HG02610 (cell line): ENCODE data around the gene MLST8.
"Not testable (repeated sequence)": the region's sequence is repeated elsewhere in the genome, so short reads cannot be mapped to it uniquely, and the experiment has no call there.

Experiments used
- ATAC-seq: cut with Tn5 transposase; IDR thresholded peaks from one replicate; pipeline ENCODE4 v1.9.1; 2021; ENCODE audit warnings: mild to moderate bottlenecking, moderate library complexity; ENCODE audit not compliant: unreplicated experiment

Gene MLST8

GRCh38 chr16:2242598-2242997 is 37.3 kb downstream of the MLST8 start:
- ATAC-seq, result no peak

DNA sequence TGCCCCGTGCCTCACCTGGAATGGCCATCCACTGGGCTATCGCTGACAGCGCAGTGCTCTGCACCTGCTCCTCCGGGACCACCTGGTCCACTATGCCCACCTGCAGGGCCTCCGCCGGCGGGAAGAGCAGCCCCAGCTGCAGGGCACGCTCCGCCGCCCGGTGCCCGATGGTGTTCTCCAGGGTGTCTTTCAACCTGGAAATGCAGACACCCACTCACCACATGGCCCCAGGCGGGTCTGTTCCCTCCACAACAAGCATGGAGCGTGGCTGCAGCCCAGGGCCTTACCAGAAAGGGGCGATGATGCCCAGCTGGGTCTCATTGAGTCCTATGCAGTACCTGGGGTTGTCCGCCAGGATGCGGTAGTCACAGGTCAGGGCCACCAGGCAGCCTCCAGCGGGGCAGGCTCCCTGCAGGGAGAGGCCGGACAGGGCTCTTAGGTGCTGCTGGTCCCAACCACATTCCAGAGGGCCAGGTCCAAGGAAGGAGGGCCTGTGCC is 37.8 kb downstream of the MLST8 start:
- ATAC-seq, result no peak

- ATAC-seq, result no peak
Observed at GRCh38 chr16:2243781-2244180, 38.5 kb downstream of the MLST8 start.

- no peak for ATAC-seq
Observed at GRCh38 chr16:2244301-2244700, 39.0 kb downstream of the MLST8 start.

- ATAC-seq, result no peak
Observed at GRCh38 chr16:2244926-2245795, 39.9 kb downstream of the MLST8 start.

DNA sequence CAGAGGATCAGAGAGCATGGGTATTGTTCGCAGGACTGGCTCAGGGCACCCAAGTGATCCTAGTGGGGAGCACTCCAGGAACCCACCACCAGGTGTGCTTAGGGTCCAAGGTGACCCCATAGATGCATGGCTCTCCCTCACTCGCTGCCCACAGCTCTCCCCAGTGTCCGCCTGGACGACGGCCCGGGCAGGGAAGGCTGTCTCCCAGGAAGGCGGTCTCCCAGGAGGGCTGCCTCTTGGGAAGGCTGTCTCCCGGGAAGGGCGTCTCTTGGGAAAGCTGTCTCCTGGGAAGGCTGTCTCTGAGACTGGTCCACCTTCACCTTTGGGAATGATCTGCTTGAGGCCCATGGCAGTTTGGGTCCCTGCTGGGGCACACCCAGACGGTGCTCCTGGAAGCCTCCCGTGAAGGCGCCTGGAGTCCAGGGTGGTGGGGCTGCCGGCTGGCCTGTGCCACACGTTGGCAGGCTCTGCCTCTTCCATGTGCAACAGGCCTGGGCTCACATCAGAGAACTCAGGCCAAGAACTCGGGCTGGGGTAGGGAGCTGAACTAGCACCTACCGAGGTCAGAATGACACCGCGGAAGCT is 41.1 kb downstream of the MLST8 start:
- ATAC-seq, result no peak

- peak; percentile 6 for ATAC-seq
Observed at GRCh38 chr16:2250652-2251295, 45.5 kb downstream of the MLST8 start.

GRCh38 chr16:2251296-2252111 is 46.2 kb downstream of the MLST8 start, which contains the start of gene ECI1:
Gene ECI1, minus strand, starts transcription at chr16:2251587. Its CDS starts 21 bp downstream, at chr16:2251566.
- ATAC-seq, result peak; percentile 79

DNA sequence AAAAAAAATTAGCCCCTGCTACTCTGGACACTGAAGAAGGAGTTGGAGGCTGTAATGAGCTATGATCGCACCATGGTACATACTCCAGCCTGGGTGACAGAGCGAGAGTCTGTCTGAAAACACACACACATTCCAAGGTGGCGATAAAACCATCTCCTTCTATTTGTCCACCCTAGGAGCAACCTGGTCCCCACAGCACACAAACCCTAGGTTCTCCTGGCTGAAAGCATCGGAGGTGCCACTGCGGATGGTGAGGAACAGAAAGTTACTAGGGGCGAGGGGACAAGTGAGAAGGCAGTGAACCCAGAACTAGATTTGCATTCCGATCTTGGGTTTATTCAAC is 47.5 kb downstream of the MLST8 start:
- ATAC-seq, result no peak

- no peak for ATAC-seq
Observed at GRCh38 chr16:2253293-2253692, 48.0 kb downstream of the MLST8 start.

GRCh38 chr16:2256531-2257140 is 51.4 kb downstream of the MLST8 start:
- ATAC-seq, result no peak

DNA sequence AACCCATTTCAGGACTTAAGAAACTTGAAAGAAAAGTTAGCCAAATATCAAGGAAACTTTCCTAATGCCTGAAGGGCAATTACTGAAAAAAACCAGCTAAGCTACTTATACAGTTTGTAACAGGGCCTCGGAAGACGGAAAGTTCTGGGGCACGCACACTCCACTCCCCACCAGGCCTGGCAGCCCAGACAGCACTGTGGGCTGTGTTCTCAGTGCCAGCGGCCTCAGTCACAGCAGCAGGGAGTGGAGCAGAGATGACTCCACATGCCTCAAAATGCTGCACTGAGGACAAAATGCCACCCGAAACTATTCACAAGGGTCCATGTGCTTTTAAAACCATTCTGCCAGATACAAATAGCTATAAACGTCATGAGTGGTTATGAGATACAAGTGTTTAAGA is 52.5 kb downstream of the MLST8 start:
- ATAC-seq, result no peak

GRCh38 chr16:2258530-2258929 is 53.3 kb downstream of the MLST8 start:
- not testable (repeated sequence) for ATAC-seq
